Adipocyte (in vitro differentiated cells): ENCODE data around the gene SYNPR.
"Not testable (repeated sequence)": the region's sequence is repeated elsewhere in the genome, so short reads cannot be mapped to it uniquely, and the experiment has no call there.

Source experiments
- DNase-seq: peaks from one replicate; pipeline ENCODE4 v3.0.0-alpha.2; 2015; ENCODE audit warnings: low read depth
- H3K27me3 ChIP-seq: replicated peaks from 2 replicates; pipeline ENCODE4 v1.7.0; 2013; ENCODE audit warnings: mild to moderate bottlenecking, low read length, moderate library complexity; ENCODE audit not compliant: control insufficient read depth, insufficient read depth
- H3K36me3 ChIP-seq: 2 replicates; pipeline ENCODE4 v1.7.0; 2013; ENCODE audit warnings: low read length, mild to moderate bottlenecking, moderate library complexity; ENCODE audit not compliant: control insufficient read depth, insufficient read depth, severe bottlenecking
- H3K4me1 ChIP-seq: 2 replicates; pipeline ENCODE4 v1.7.0; 2013; ENCODE audit warnings: mild to moderate bottlenecking, low read length, moderate library complexity; ENCODE audit not compliant: control insufficient read depth, insufficient read depth
- H3K4me3 ChIP-seq: 2 replicates; pipeline ENCODE4 v1.7.0; 2013; ENCODE audit warnings: mild to moderate bottlenecking, low read length, moderate library complexity
- H3K9ac ChIP-seq: 2 replicates; pipeline ENCODE4 v1.7.0; 2013; ENCODE audit warnings: mild to moderate bottlenecking, low read length, moderate library complexity
- H3K9me3 ChIP-seq: 2 replicates; pipeline ENCODE4 v1.7.0; 2013; ENCODE audit warnings: mild to moderate bottlenecking, low read length, moderate library complexity; ENCODE audit not compliant: control insufficient read depth

Gene SYNPR

GRCh38 chr3:63255819-63256218 lies 22.3 kb upstream of the SYNPR start:
- not testable (repeated sequence) for DNase-seq, H3K9me3 ChIP-seq, H3K4me3 ChIP-seq, H3K4me1 ChIP-seq, H3K36me3 ChIP-seq, H3K9ac ChIP-seq
- H3K27me3 ChIP-seq = peaks cover 12% of the 10 kb centered on the region

- DNase-seq = no peak
- Histone ChIP-seq H3K36me3 (no peaks in the 10 kb centered on the region), H3K9ac (no peak overlapping the region), H3K27me3 (no peaks in the 10 kb centered on the region), H3K4me3 (no peak overlapping the region), H3K9me3 (no peaks in the 10 kb centered on the region), H3K4me1 (no peaks in the 10 kb centered on the region)
Observed at GRCh38 chr3:63264716-63265115, 13.4 kb upstream of the SYNPR start.

- H3K9ac ChIP-seq = no peak overlapping the region
- peaks cover 7% of the 10 kb centered on the region for H3K9me3 ChIP-seq
- H3K4me3 ChIP-seq = no peak overlapping the region
- peaks cover 44% of the 10 kb centered on the region for H3K27me3 ChIP-seq
- H3K36me3 ChIP-seq = no peaks in the 10 kb centered on the region
- no peak for DNase-seq
- peaks cover 3% of the 10 kb centered on the region for H3K4me1 ChIP-seq
Observed at GRCh38 chr3:63274359-63274758, 3.7 kb upstream of the SYNPR start.

GRCh38 chr3:63279005-63279841 lies 1.1 kb downstream of the SYNPR start:
- peak; percentile 25 for DNase-seq
- Histone ChIP-seq H3K36me3 (no peaks in the 10 kb centered on the region), H3K9ac (no peak overlapping the region), H3K27me3 (peaks cover 55% of the 10 kb centered on the region), H3K4me1 (peaks cover 4% of the 10 kb centered on the region), H3K9me3 (peaks cover 7% of the 10 kb centered on the region), H3K4me3 (peak overlapping the region; percentile 50)

- Histone ChIP-seq H3K27me3 (peaks cover 2% of the 10 kb centered on the region), H3K36me3 (no peaks in the 10 kb centered on the region), H3K4me1 (no peaks in the 10 kb centered on the region), H3K9me3 (no peaks in the 10 kb centered on the region), H3K9ac (no peak overlapping the region), H3K4me3 (no peak overlapping the region)
- DNase-seq = no peak
Observed at GRCh38 chr3:63287610-63288009, 9.5 kb downstream of the SYNPR start.

GRCh38 chr3:63290686-63291085 lies 12.6 kb downstream of the SYNPR start:
- no peak for DNase-seq
- no peak overlapping the region for H3K4me3 ChIP-seq
- no peaks in the 10 kb centered on the region for H3K36me3 ChIP-seq
- H3K9ac ChIP-seq = no peak overlapping the region
- H3K27me3 ChIP-seq = peaks cover 2% of the 10 kb centered on the region
- H3K9me3 ChIP-seq = no peaks in the 10 kb centered on the region
- H3K4me1 ChIP-seq = no peaks in the 10 kb centered on the region

- no peaks in the 10 kb centered on the region for H3K4me1 ChIP-seq
Observed at GRCh38 chr3:63294332-63294731, 16.2 kb downstream of the SYNPR start.

GRCh38 chr3:63295356-63295755 lies 17.2 kb downstream of the SYNPR start:
- Histone ChIP-seq H3K9ac (no peak overlapping the region), H3K36me3 (no peaks in the 10 kb centered on the region), H3K4me3 (no peak overlapping the region), H3K27me3 (no peaks in the 10 kb centered on the region), H3K4me1 (no peaks in the 10 kb centered on the region), H3K9me3 (peaks cover 8% of the 10 kb centered on the region)
- DNase-seq = no peak

More at GRCh38 chr3:63294332-63294731, 16.2 kb downstream of the SYNPR start:
- Histone ChIP-seq H3K27me3 (no peaks in the 10 kb centered on the region), H3K9ac (no peak overlapping the region), H3K4me3 (no peak overlapping the region), H3K36me3 (no peaks in the 10 kb centered on the region), H3K9me3 (peaks cover 8% of the 10 kb centered on the region)
- no peak for DNase-seq

- peaks cover 8% of the 10 kb centered on the region for H3K9me3 ChIP-seq
- no peak for DNase-seq
- no peak overlapping the region for H3K9ac ChIP-seq
- H3K27me3 ChIP-seq = no peaks in the 10 kb centered on the region
- H3K4me1 ChIP-seq = no peaks in the 10 kb centered on the region
- H3K4me3 ChIP-seq = no peak overlapping the region
- H3K36me3 ChIP-seq = no peaks in the 10 kb centered on the region
Observed at GRCh38 chr3:63295806-63296205, 17.7 kb downstream of the SYNPR start.

- Histone ChIP-seq H3K4me3 (no peak overlapping the region), H3K4me1 (no peaks in the 10 kb centered on the region), H3K9me3 (peaks cover 8% of the 10 kb centered on the region), H3K9ac (no peak overlapping the region), H3K27me3 (no peaks in the 10 kb centered on the region), H3K36me3 (no peaks in the 10 kb centered on the region)
- no peak for DNase-seq
Observed at GRCh38 chr3:63296249-63296648, 18.1 kb downstream of the SYNPR start.

- Histone ChIP-seq H3K36me3 (no peaks in the 10 kb centered on the region), H3K9ac (no peak overlapping the region), H3K9me3 (peaks cover 1% of the 10 kb centered on the region), H3K4me1 (peaks cover 5% of the 10 kb centered on the region), H3K27me3 (peaks cover 4% of the 10 kb centered on the region), H3K4me3 (no peak overlapping the region)
- no peak for DNase-seq
Observed at GRCh38 chr3:63303238-63303637, 25.1 kb downstream of the SYNPR start.

- DNase-seq = no peak
- Histone ChIP-seq H3K9ac (no peak overlapping the region), H3K27me3 (peaks cover 4% of the 10 kb centered on the region), H3K4me3 (no peak overlapping the region), H3K36me3 (no peaks in the 10 kb centered on the region), H3K9me3 (peaks cover 11% of the 10 kb centered on the region), H3K4me1 (peaks cover 5% of the 10 kb centered on the region)
Observed at GRCh38 chr3:63304421-63304820, 26.3 kb downstream of the SYNPR start.
